ENCODE data around the gene S1PR4. TPM values are rescaled to one million over a fixed set of nuclear protein-coding genes. Genes with fewer than 3 reads are reported as not detected.

S1PR4 gene
- total RNA-seq, 4 donors from 2014 or later = 1.6 to 9.9 (median 2.5) TPM

- DNase-seq = no peak
- Histone ChIP-seq H3K27ac (no peak overlapping the region), H3K4me3 (no peak overlapping the region), H3K4me1 (no peaks in the 10 kb centered on the region), H3K27me3 (no peaks in the 10 kb centered on the region), H3K36me3 (peaks cover 0 to 46% (median 0%) of the 10 kb centered on the region in 3 donors), H3K9me3 (no peaks in the 10 kb centered on the region)
- no peak for TF ChIP-seq POLR2A (IDR thresholded peaks at IDR 0.05)
- TF ChIP-seq CTCF (IDR thresholded peaks at IDR 0.05) = no peak
These were observed 30.0 kb downstream of the S1PR4 start for GRCh38 chr19:3208317-3209207.

GRCh38 chr19:3210347-3211017 is 31.9 kb downstream of the S1PR4 start:
- Histone ChIP-seq H3K27ac (no peak overlapping the region), H3K9me3 (no peaks in the 10 kb centered on the region), H3K36me3 (peaks cover 0 to 27% (median 0%) of the 10 kb centered on the region in 3 donors), H3K27me3 (no peaks in the 10 kb centered on the region), H3K4me3 (no peak overlapping the region), H3K4me1 (no peaks in the 10 kb centered on the region)
- peak; percentile 52 to 84 (median 82) for DNase-seq
- TF ChIP-seq POLR2A (IDR thresholded peaks at IDR 0.05) (no peak), CTCF (IDR thresholded peaks at IDR 0.05) (peak in 5 of 6 experiments; percentile 36 to 73 (median 67))

GRCh38 chr19:3211191-3211590 is 32.6 kb downstream of the S1PR4 start:
- peaks cover 0 to 22% (median 0%) of the 10 kb centered on the region in 3 donors for H3K36me3 ChIP-seq
- H3K27me3 ChIP-seq = no peaks in the 10 kb centered on the region
- DNase-seq = no peak
- no peak overlapping the region for H3K4me3 ChIP-seq
- no peak overlapping the region for H3K27ac ChIP-seq
- TF ChIP-seq CTCF (IDR thresholded peaks at IDR 0.05) (no peak), POLR2A (IDR thresholded peaks at IDR 0.05) (no peak)
- no peaks in the 10 kb centered on the region for H3K4me1 ChIP-seq
- no peaks in the 10 kb centered on the region for H3K9me3 ChIP-seq

GRCh38 chr19:3213159-3213558 is 34.6 kb downstream of the S1PR4 start:
- DNase-seq = no peak
- Histone ChIP-seq H3K36me3 (peaks cover 0 to 3% (median 0%) of the 10 kb centered on the region in 3 donors), H3K9me3 (peaks cover 0 to 3% (median 0%) of the 10 kb centered on the region in 4 donors), H3K27me3 (no peaks in the 10 kb centered on the region), H3K4me3 (no peak overlapping the region), H3K27ac (no peak overlapping the region), H3K4me1 (no peaks in the 10 kb centered on the region)
- TF ChIP-seq CTCF (IDR thresholded peaks at IDR 0.05) (no peak), POLR2A (IDR thresholded peaks at IDR 0.05) (no peak)

- no peaks in the 10 kb centered on the region for H3K36me3 ChIP-seq
- no peaks in the 10 kb centered on the region for H3K4me1 ChIP-seq
- H3K27ac ChIP-seq = no peak overlapping the region
- no peaks in the 10 kb centered on the region for H3K27me3 ChIP-seq
- DNase-seq = no peak
- TF ChIP-seq CTCF (IDR thresholded peaks at IDR 0.05) (no peak), POLR2A (IDR thresholded peaks at IDR 0.05) (no peak)
- no peak overlapping the region for H3K4me3 ChIP-seq
- peaks cover 0 to 3% (median 0%) of the 10 kb centered on the region in 4 donors for H3K9me3 ChIP-seq
These were observed 38.3 kb downstream of the S1PR4 start for GRCh38 chr19:3216874-3217273.

All from Peyer's patch (tissue), 4 donors.